ENCODE measurements around the gene DBT.

The DBT gene

GRCh38 chr1:100284591-100284990 lies 35.0 kb upstream of the DBT start:
- TF ChIP-seq CTCF (IDR thresholded peaks at IDR 0.05; ENCODE audit: borderline replicate concordance, insufficient read depth, low read depth, low read length) = no peak
- H3K4me3 ChIP-seq (ENCODE audit: low read depth, low read length) = no peak overlapping the region

DNA sequence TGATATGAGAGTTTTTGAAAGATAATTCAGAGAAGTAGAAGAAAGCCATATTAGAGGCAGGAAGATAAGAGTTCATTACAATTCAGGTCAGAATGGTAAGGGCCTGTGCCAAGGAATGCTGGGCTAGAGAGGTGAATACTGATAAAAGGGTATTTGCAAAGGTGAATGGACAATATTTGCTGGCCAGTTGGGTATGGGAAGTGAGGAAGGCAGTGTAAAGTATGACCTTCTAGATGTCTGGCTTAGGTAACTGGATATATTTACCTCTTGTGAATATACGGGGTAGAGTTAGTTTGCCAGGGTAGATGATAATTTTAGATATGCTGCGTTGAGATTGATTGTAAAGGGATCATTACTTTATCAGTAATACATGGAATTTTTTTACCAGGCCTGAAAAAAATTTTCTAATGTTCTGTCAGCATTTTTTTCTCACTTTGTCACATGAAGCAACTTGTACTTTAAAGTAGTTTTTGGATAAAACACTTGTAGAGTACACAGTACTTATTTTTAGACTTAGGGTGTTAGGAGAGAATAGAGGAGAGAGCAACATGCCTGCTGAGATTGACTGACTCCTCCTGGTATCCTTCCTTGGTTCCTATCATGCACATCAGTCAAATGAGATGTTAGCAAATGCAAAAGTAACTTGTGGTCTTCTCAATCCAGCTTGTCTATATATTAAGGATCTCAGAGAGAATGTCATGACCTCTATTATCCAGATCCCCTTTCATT lies 30.5 kb upstream of the DBT start:
- H3K4me3 ChIP-seq (ENCODE audit: low read depth, low read length) = no peak overlapping the region
- TF ChIP-seq CTCF (IDR thresholded peaks at IDR 0.05; ENCODE audit: borderline replicate concordance, insufficient read depth, low read depth, low read length) = no peak

DNA sequence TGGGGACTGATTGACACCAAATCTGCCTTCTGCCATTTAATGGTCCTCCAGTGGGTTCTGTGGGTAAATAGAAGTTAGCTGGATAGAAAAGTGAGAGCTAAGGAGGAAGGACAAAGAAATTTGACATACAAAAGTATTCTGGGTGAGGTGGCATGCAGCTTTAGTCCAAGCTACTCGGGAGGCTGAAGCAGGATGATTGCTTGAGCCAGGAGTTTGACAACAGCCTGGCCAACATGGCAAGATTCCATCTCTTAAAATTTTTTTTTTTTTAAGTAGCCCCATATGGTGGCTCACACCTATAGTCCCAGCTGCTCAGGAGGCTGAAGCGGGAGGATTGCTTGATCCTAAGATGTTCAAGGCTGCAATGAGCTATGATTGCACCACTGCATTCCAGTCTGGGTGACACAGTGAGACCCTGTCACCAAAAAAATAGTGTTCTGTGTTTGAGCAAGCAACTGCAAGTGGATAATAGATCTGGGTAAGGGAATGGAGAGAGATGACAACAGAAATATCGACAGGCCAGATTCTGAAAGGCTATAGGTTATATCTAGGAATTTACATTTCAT lies 29.8 kb upstream of the DBT start:
- no peak for TF ChIP-seq CTCF (IDR thresholded peaks at IDR 0.05; ENCODE audit: borderline replicate concordance, insufficient read depth, low read depth, low read length)
- no peak overlapping the region for H3K4me3 ChIP-seq (ENCODE audit: low read depth, low read length)

DNA sequence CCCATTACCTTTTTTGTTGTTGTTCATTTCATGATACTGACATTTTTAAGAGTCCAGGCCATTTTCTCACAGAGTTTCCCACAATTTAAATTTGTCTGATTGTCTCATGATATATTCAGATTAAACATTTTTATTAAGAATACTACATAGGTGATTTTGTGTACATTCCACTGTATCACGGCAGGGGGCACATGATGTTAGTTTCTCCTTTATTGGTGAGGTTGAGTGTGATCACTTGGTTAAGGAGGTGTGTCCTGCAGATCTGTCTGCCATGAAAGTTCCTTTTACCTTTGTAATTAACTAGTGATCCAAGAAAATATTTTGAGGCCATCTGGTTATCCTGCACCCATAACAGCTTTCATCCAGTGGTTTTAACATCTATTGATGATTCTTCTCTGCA lies 28.2 kb upstream of the DBT start:
- no peak overlapping the region for H3K4me3 ChIP-seq (ENCODE audit: low read depth, low read length)
- TF ChIP-seq CTCF (IDR thresholded peaks at IDR 0.05; ENCODE audit: borderline replicate concordance, insufficient read depth, low read depth, low read length) = no peak

- no peak overlapping the region for H3K4me3 ChIP-seq (ENCODE audit: low read depth, low read length)
- TF ChIP-seq CTCF (IDR thresholded peaks at IDR 0.05; ENCODE audit: borderline replicate concordance, insufficient read depth, low read depth, low read length) = no peak
Observed at GRCh38 chr1:100268202-100268601, 18.6 kb upstream of the DBT start.

DNA sequence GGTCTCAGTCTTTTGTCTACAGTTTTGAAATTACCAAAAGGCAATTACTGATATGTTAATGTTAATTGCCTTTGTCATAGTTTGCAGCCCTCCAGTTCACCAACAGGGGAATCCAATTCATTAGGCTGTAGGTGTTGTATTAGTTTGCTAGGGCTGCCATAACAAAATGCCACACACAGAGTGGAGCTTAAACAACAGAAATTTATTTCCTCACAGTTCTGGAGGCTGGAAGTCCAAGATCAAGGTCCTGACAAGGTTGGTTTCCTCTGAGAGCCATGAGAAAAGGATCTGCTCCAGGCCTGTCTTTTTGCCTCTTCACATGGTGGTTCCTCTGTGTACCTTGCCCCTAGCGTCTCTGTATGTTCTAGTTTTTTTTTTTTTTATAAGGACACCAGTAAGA lies 17.6 kb upstream of the DBT start:
- no peak overlapping the region for H3K4me3 ChIP-seq (ENCODE audit: low read depth, low read length)
- no peak for TF ChIP-seq CTCF (IDR thresholded peaks at IDR 0.05; ENCODE audit: borderline replicate concordance, insufficient read depth, low read depth, low read length)

DNA sequence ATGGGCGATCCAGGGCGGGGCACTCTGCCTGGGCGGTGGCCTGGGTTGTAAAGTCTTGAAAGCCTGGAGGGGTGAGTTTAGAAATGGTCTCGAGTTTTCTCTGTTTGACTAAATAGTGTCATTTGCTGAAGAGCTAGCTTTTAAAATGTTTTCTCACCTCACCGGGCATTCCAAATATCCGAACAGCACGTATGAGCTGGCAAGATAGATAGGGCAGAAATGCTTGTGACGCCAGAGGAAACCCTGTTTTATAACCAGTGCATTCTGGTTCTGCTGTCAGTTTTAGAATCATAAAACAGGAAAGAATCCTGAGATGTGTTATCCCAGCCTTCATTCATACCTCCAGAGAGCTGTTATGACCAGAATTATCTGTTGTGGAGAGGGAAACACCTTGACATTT lies 17.1 kb upstream of the DBT start:
- H3K4me3 ChIP-seq (ENCODE audit: low read depth, low read length) = peak overlapping the region; percentile 73
- TF ChIP-seq CTCF (IDR thresholded peaks at IDR 0.05; ENCODE audit: borderline replicate concordance, insufficient read depth, low read depth, low read length) = no peak

All from GM12875 (cell line).